ENCODE measurements around the gene SLC4A7. TPM values are rescaled to one million over a fixed set of nuclear protein-coding genes. Genes with fewer than 3 reads are reported as not detected.

The SLC4A7 gene
- total and polyA plus RNA-seq, 3 donors from 2014 or later, result 17.7 to 46.6 (median 43.2) TPM

GRCh38 chr3:27353221-27353620, 131.0 kb downstream of the SLC4A7 start:
- WGBS, 2 donors, result 91% methylated on average over 1 of the region's 1 CpG
- Histone ChIP-seq H3K9me3 (no peaks in the 10 kb centered on the region), H3K27me3 (no peaks in the 10 kb centered on the region), H3K4me3 (no peak overlapping the region), H3K27ac (no peak overlapping the region), H3K4me1 (no peaks in the 10 kb centered on the region), H3K36me3 (ENCODE audit: low read depth, missing control alignments) (no peaks in the 10 kb centered on the region)
- no peak for DNase-seq
- TF ChIP-seq POLR2A (IDR thresholded peaks at IDR 0.05) (no peak), CTCF (IDR thresholded peaks at IDR 0.05) (no peak)
- intact Hi-C loops (cut with DNase I; ENCODE audit: low total_unique reads), result no loop called here

- no peaks in the 10 kb centered on the region for H3K27me3 ChIP-seq
- no peak overlapping the region for H3K27ac ChIP-seq
- H3K4me3 ChIP-seq, result no peak overlapping the region
- WGBS, 2 donors, result 77 to 89% methylated on average over 3 of the region's 3 CpGs
- DNase-seq, result no peak
- H3K9me3 ChIP-seq, result no peaks in the 10 kb centered on the region
- TF ChIP-seq CTCF (IDR thresholded peaks at IDR 0.05) (no peak), POLR2A (IDR thresholded peaks at IDR 0.05) (no peak)
- H3K36me3 ChIP-seq (ENCODE audit: low read depth, missing control alignments), result no peaks in the 10 kb centered on the region
- intact Hi-C loops (cut with DNase I; ENCODE audit: low total_unique reads), result no loop called here
- H3K4me1 ChIP-seq, result no peaks in the 10 kb centered on the region
These were observed 132.1 kb downstream of the SLC4A7 start for GRCh38 chr3:27352047-27352446.

GRCh38 chr3:27349832-27350231, 134.4 kb downstream of the SLC4A7 start:
- Histone ChIP-seq H3K36me3 (ENCODE audit: low read depth, missing control alignments) (no peaks in the 10 kb centered on the region), H3K9me3 (no peaks in the 10 kb centered on the region), H3K27me3 (no peaks in the 10 kb centered on the region), H3K4me1 (no peaks in the 10 kb centered on the region), H3K27ac (no peak overlapping the region), H3K4me3 (no peak overlapping the region)
- 77 to 88% methylated on average over 3 of the region's 3 CpGs for WGBS, 2 donors
- DNase-seq, result no peak
- intact Hi-C loops (cut with DNase I; ENCODE audit: low total_unique reads), result no loop called here
- TF ChIP-seq CTCF (IDR thresholded peaks at IDR 0.05), result no peak
- no peak for TF ChIP-seq POLR2A (IDR thresholded peaks at IDR 0.05)

- Histone ChIP-seq H3K36me3 (ENCODE audit: low read depth, missing control alignments) (no peaks in the 10 kb centered on the region), H3K4me3 (no peak overlapping the region), H3K9me3 (no peaks in the 10 kb centered on the region), H3K27me3 (no peaks in the 10 kb centered on the region), H3K4me1 (no peaks in the 10 kb centered on the region), H3K27ac (no peak overlapping the region)
- DNase-seq, result no peak
- TF ChIP-seq CTCF (IDR thresholded peaks at IDR 0.05), result no peak
- TF ChIP-seq POLR2A (IDR thresholded peaks at IDR 0.05), result no peak
- intact Hi-C loops (cut with DNase I; ENCODE audit: low total_unique reads), result no loop called here
- 74 to 88% methylated on average over 11 of the region's 11 CpGs for whole genome bisulfite sequencing, 2 donors
These were observed 138.0 kb downstream of the SLC4A7 start for GRCh38 chr3:27345959-27346865.

- DNase-seq, result no peak
- H3K9me3 ChIP-seq, result no peaks in the 10 kb centered on the region
- WGBS, 2 donors, result 87 to 88% methylated on average over 5 of the region's 5 CpGs
- H3K4me3 ChIP-seq, result no peak overlapping the region
- no peaks in the 10 kb centered on the region for H3K4me1 ChIP-seq
- TF ChIP-seq POLR2A (IDR thresholded peaks at IDR 0.05) (no peak), CTCF (IDR thresholded peaks at IDR 0.05) (no peak)
- intact Hi-C loops (cut with DNase I; ENCODE audit: low total_unique reads), result no loop called here
- no peak overlapping the region for H3K27ac ChIP-seq
- no peaks in the 10 kb centered on the region for H3K27me3 ChIP-seq
- H3K36me3 ChIP-seq (ENCODE audit: low read depth, missing control alignments), result no peaks in the 10 kb centered on the region
These were observed 138.7 kb downstream of the SLC4A7 start for GRCh38 chr3:27345493-27345892.
